ENCODE results near the gene VARS2. TPM values are rescaled to one million over a fixed set of nuclear protein-coding genes. Genes with fewer than 3 reads are reported as not detected.

Gene VARS2
- total and polyA plus RNA-seq, 2 donors (not counting 3 experiments of a cell fraction or from before 2014, with no cell fraction given): 17.8 to 34.3 TPM

GRCh38 chr6:30881392-30882203 lies 32.4 kb upstream of the VARS2 start:
- CTCF ChIA-PET: interaction anchor here (0.8 to 7.0 kb wide), 6 partner anchors 31 to 205 kb away, joined by 3 to 36 read pairs (median 3); no protein-coding TSS in a partner anchor

More at GRCh38 chr6:30881392-30882203, 32.4 kb upstream of the VARS2 start:
- no peaks in the 10 kb centered on the region for H3K9me3 ChIP-seq (replicated peaks; ENCODE audit: control insufficient read depth, insufficient read depth, low read length)
- FAIRE-seq (no peak), DNase-seq (ENCODE audit: low read depth, low spot score) (no peak)
- H2AFZ ChIP-seq (ENCODE audit: low read depth, low read length): no peak overlapping the region
- H3K4me3 ChIP-seq (replicated peaks in 1 of 3; ENCODE audit: insufficient read depth in 1 of 3, low read depth in 1 of 3, low read length in 3 of 3): no peak overlapping the region
- H3K27ac ChIP-seq (ENCODE audit: insufficient read depth, low read depth, low read length): no peak overlapping the region
- dilution Hi-C loops (cut with MboI; ENCODE audit: extremely low pct_ligation_motif_present, low sequenced_read_pairs) (loop anchor here (25.0 kb wide), 1 partner anchor 144 kb away; the partner anchor contains the start of genes FLOT1 and IER3), intact Hi-C loops (cut with micrococcal nuclease) (no loop called here)
- H3K36me3 ChIP-seq (ENCODE audit: control insufficient read depth in 2 of 2, extremely low read depth in 1 of 2, insufficient read depth in 2 of 2, low read length in 2 of 2): no peaks in the 10 kb centered on the region
- POLR2A ChIA-PET: no interaction called here
- peaks cover 0 to 2% of the 10 kb centered on the region in 2 experiments for H3K27me3 ChIP-seq (ENCODE audit: control insufficient read depth in 2 of 2, insufficient read depth in 2 of 2, low read length in 2 of 2)
- H4K20me1 ChIP-seq (replicated peaks; ENCODE audit: control insufficient read depth, extremely low read depth, insufficient read depth, low read length): no peaks in the 10 kb centered on the region
- TF ChIP-seq JUN (IDR thresholded peaks at IDR 0.05; ENCODE audit: borderline replicate concordance, insufficient read depth, insufficient read length, low read depth) (no peak), POLR2A (IDR thresholded peaks at IDR 0.05; ENCODE audit: low read depth, low read length) (no peak), EZH2 (IDR thresholded peaks at IDR 0.05; ENCODE audit: borderline replicate concordance, low read depth, low read length, severe bottlenecking) (no peak), MAX (IDR thresholded peaks at IDR 0.05; ENCODE audit: insufficient read depth, insufficient read length) (no peak), MYC (IDR thresholded peaks at IDR 0.05; ENCODE audit: low read depth, low read length) (no peak), GATA2 (IDR thresholded peaks at IDR 0.05; ENCODE audit: insufficient read depth, insufficient read length, low read depth, low read length) (no peak), CTCF (IDR thresholded peaks at IDR 0.05; ENCODE audit: extremely low read depth in 1 of 2, insufficient read depth in 1 of 2, low read depth in 1 of 2, low read length in 2 of 2) (no peak), POLR2AphosphoS5 (IDR thresholded peaks at IDR 0.05; ENCODE audit: insufficient read depth, low read depth, low read length) (no peak), FOS (IDR thresholded peaks at IDR 0.05; ENCODE audit: borderline replicate concordance, insufficient read depth, low read length) (no peak)
- no peaks in the 10 kb centered on the region for H3K9me1 ChIP-seq (replicated peaks; ENCODE audit: control insufficient read depth, extremely low read depth, insufficient read depth, low read length)
- no peak overlapping the region for H3K4me2 ChIP-seq (ENCODE audit: insufficient read depth, low read length)
- no TSS peak for BruUV-seq (replicated peaks)
- H3K79me2 ChIP-seq (ENCODE audit: control insufficient read depth, insufficient read depth, low read length): no peaks in the 10 kb centered on the region
- H3K9ac ChIP-seq (replicated peaks; ENCODE audit: extremely low read depth, insufficient read depth, low read length): no peak overlapping the region
- peaks cover 12% of the 10 kb centered on the region for H3K4me1 ChIP-seq (ENCODE audit: control insufficient read depth, extremely low read depth, insufficient read depth, low read length)
